GM18867 (cell line): ENCODE results near the gene ISL2.

Source experiments
- ATAC-seq: cut with Tn5 transposase; IDR thresholded peaks from one replicate; pipeline ENCODE4 v1.9.1; 2021; ENCODE audit warnings: mild to moderate bottlenecking, moderate library complexity; ENCODE audit not compliant: unreplicated experiment

ISL2 gene

GRCh38 chr15:76368122-76368621 lies 31.6 kb downstream of the ISL2 start:
- no peak for ATAC-seq

GRCh38 chr15:76376029-76376428 lies 39.5 kb downstream of the ISL2 start:
- ATAC-seq: no peak

- no peak for ATAC-seq
These were observed 40.2 kb downstream of the ISL2 start for GRCh38 chr15:76376816-76377215.

GRCh38 chr15:76377217-76377616 lies 40.6 kb downstream of the ISL2 start:
- ATAC-seq: no peak

GRCh38 chr15:76377751-76378150 lies 41.2 kb downstream of the ISL2 start:
- ATAC-seq: no peak

GRCh38 chr15:76378691-76379090 lies 42.1 kb downstream of the ISL2 start:
- ATAC-seq: no peak

- ATAC-seq: no peak
These were observed 43.7 kb downstream of the ISL2 start for GRCh38 chr15:76380249-76380648.

GRCh38 chr15:76381366-76381765 lies 44.8 kb downstream of the ISL2 start:
- ATAC-seq: no peak

- ATAC-seq: no peak
These were observed 46.6 kb downstream of the ISL2 start for GRCh38 chr15:76382987-76383728.

- no peak for ATAC-seq
These were observed 47.8 kb downstream of the ISL2 start for GRCh38 chr15:76384409-76384808.

- ATAC-seq: no peak
These were observed 49.6 kb downstream of the ISL2 start for GRCh38 chr15:76386178-76386577.

- no peak for ATAC-seq
These were observed 50.4 kb downstream of the ISL2 start for GRCh38 chr15:76386926-76387325.

- no peak for ATAC-seq
These were observed 54.0 kb downstream of the ISL2 start for GRCh38 chr15:76390571-76390970.

- no peak for ATAC-seq
These were observed 54.7 kb downstream of the ISL2 start for GRCh38 chr15:76391309-76391708.

- no peak for ATAC-seq
These were observed 55.3 kb downstream of the ISL2 start for GRCh38 chr15:76391847-76392246.
